Activated CD8-positive, alpha-beta memory T cell treated with anti-CD3 and anti-CD28 coated beads, Interleukin-2, amount 50 U/mL, for 48 hours (primary cell): Measurements from ENCODE around the gene SPTSSB.
A peak's percentile ranks its signal among the peaks of the same experiment; 100 is the strongest.

ENCODE experiments used
- DNase-seq: peaks from one replicate; pipeline ENCODE4 v3.0.0-alpha.2; 2020

Gene SPTSSB

DNA sequence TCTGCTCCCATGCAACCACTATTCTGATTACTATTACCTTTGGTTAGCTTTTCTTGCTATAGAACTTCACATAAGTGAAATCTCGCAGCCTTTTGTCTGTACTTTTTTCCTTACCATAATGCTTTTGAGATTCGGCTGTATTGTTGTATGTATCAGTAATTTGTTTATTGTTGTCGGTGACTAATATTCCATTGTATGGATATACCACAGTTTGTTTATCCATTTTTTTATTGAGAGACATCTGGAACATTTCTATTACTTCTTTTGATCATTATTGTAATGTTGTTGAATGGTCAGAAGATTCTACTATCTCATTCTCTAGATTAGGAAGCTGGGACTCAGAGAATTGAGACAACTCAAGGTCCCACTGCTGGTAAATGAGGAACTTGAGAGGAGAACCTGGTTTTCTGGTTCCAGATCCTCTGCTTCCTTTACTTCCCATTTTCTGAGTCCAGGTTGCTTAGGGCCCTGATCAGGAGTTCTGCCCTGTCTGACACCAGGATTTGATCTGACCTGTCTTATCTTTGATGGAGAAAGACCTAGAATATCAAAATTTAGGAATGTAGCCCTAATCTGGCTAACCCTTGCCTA is 18.2 kb upstream of the SPTSSB start:
- no peak for DNase-seq

DNA sequence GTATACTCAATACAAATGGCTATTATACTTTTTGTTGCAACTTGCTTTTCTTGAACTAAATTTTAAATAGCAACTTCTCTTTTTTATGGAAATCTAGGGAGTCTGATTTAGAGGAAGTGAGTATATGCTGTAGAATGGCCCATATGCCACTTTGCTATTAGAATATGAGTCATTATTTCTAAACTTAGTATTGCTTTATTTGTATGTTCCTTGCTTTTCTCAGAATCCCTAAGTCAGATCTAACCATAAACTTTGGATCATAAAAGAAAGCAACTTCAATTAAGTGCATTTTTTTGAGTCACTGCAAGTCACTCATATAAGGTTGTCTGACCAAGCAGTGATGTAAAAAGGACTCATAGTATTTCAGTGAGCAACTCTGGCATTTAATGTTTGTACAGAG is 17.5 kb upstream of the SPTSSB start:
- no peak for DNase-seq

DNA sequence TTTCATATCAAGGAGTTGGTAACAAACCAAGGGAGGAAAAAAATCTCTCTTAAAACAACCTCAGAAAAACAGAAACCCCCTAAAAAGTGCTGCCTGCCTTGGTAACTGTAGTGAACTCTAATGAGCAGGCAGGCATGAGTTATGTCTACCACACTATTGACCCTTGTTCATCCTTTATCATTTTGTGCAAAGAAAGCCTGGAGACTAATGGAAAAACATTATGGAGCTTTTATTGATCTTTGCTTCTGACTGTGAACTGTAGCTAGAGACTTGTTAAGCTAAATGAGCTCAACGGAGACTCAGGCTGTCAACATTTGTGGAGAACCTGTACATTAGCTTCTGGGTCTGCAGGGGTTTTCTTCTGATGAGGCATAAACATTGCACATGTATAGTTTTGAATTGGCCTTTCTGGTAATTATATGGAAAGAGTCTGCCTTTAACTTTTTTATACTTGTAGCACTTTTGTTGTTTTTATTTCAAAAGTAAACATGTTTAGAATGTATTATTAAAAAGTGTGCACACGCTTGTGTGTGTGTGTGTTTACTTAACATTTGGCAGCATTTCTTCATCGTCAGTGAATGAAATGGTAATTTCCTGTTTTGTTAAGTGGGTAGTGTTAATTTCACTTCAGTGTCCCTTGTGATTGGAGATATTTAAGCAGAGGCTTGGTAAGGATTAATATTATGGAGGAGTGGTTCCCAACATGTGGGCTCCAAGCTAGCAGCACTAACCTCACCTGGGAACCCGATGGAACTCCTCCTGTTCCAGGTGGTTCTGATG is 15.9 kb upstream of the SPTSSB start:
- DNase-seq = no peak

DNA sequence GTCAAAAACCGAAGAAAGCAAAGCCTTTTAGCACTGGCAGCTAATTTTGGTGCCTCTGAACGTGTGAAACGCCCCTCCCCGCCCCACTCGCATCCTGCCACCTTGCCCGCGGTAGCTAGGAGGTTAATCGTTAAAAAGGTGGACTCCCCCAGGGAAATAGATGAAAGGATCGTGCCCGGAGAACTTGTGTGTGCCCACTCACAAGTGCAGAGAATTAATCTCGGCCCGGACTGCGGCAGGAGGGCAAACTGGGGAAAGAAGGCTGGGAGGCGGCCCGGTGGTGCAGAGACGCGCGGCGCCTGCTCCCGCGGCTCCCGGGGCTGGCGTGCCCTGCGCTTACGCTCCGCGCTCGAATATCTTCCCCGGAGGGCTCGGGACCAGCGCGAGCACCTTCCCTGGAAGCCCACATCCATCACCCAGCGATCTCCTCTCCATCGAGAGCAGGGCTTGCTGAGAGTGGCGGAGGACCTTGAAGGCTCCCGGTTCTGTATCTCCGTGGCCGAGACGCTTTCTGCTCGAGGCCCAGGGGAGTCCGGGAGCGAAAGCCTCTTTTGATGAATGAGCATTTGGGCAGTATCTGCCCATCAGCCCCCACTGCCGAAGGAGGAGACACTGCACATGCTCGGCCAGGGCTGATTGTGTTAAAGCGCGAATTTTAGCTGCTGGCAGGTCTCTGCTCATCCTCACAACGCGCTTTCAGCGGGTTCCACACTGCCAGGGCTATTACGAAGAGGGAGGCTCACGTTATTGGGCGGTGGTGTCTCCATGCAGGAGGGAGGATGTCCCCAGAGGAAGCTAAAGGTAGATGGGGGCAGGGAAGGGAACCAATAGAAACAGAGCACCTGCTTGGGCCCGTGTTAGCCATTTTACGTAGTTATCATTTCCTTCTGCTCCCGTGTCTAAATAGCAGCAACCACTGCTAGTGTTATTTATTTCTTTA is 1.3 kb upstream of the SPTSSB start:
- DNase-seq = peak; percentile 61

DNA sequence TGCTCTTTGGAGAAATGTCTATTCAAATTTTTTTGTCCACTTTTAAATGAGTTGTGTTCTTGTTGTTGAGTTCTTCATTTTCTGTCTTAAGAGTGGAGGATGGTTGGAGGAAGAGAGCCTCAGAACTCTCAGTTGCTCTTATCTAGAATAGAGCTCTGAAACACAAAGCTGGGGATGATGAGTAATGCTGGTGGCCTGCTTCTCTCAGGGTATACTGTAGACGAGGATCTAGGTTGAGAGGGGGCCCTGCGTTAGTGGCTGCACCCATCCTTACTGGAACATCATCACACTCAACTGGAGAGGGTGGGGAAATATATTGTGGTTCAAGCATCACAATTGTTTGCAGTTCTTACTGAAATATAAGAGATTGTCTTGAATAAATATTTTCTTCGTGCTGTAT is 1.8 kb downstream of the SPTSSB start:
- DNase-seq = no peak

DNA sequence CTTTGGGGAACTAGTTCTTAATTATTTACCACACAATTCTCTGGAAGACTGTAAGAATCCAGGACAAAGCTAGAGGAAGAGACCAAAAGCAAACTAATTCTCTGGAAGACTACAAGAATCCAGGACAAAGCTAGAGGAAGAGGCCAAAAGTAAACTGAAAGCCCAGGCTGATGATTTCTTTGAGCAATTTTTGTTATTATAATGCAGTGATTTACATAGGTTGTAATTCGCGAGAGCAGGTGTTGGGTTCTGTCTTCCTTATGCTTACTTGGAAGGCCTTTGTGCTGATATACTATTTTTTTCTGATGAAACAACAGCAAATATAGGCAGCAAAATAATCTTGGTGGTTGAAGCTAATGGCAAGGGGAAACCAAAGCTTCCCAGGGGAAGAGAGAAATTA is 5.2 kb downstream of the SPTSSB start:
- DNase-seq = no peak

DNA sequence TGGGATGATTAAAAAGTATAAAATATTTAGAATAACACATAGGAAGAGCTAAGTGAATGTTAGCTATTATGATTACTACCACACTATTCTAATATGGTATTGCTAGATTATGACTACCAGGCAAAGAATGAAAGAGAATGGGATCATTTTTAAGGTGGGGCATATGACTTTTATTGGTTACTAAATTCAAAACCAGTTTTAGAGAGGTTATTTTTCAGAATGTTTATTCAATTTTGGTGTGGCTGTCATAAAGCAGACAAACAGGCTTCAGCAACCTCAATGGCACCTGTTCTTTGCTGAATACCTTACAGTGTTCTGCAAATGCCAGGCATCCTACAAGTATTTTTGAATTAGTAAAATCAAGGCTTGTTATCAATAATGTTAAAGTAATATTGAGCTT is 12.8 kb downstream of the SPTSSB start:
- no peak for DNase-seq

DNA sequence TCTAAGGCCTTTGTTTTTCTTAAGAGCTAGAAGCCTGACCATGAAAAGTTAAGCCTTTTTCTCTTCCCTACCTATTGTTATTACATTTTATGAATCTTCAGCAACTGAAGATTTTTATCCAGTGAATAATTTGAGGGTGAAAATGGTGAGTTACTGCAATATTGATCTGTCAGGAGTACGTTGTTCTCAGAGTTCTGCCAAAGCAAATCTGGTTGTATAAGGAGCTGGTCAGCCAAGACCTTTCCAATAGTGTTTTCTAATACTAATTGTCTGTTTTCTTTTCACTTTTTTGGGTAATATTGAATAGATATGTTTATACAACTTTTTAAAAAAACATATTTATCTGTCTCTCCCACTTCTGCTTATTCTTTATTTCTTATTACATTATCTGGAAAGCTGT is 15.0 kb downstream of the SPTSSB start:
- no peak for DNase-seq

DNA sequence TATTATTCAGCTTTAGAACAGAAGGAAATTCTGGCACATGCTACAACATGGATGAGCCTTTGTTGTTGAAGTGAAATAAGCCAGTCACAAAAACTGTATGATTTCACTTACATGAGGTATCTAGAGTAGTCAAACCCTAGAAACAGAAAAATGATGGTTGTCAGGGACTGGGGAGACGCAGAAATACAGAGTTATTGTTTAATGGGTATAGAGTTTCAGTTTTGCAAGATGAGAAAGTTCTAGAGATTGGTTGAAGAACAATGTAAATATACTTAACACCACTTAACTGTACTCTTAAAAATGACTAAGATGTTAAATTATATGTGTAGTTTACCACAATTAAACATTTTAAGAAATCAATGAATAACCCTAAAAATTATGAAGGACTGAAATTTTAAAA is 15.8 kb downstream of the SPTSSB start:
- DNase-seq = no peak

DNA sequence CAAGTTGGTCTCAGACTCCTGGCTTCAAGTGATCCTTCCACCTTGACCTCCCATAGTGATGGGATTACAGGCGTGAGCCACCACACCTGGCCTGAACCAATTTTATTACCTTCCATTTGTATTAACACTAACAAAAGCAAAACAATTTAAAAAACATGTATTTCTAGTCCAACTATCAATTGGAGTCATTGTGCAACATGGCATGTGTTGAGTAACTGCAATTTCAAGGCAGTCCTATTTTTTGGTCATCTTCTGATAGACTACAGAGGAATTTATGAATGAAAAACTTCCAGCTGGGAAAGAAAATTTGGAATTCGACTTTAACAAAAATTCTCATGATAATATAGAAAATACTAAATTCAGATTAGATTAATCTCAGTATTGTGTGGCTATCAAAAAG is 16.8 kb downstream of the SPTSSB start:
- DNase-seq = no peak

DNA sequence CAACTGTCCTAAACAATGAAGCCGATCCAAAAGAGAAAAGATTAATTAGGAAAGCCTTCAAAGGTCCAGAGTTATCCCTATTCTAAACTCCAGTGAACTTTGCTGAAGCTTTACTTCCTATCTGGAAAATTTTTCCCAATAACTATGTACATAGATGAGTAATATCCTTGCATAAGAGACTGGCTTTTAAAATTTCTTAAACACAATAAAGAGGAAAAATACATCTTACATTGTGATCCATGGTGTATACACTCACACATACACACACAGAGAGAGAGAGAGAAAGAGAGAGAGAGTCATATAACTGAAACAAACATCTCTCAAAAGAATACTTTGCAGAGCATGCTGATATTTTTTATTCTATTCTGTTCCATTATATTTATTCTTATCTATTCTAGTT is 20.0 kb downstream of the SPTSSB start:
- no peak for DNase-seq

DNA sequence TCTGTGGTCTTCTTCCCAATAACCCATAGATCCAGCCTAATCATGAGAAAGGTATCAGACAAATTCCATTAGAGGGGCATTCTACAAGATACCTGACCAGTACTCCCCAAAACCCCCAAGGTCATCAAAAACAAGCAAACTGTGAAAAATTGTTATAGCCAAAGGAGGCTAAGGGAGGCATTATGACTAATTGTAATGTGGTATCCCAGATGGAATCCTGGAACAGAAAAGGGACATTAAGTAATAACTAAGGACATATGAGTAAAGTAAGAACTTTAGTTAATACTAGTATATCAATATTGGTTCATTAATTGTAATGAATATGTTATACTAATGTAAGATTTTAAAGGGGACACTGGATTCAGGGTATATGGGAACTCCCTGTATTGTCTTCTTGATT is 20.4 kb downstream of the SPTSSB start:
- DNase-seq = no peak

DNA sequence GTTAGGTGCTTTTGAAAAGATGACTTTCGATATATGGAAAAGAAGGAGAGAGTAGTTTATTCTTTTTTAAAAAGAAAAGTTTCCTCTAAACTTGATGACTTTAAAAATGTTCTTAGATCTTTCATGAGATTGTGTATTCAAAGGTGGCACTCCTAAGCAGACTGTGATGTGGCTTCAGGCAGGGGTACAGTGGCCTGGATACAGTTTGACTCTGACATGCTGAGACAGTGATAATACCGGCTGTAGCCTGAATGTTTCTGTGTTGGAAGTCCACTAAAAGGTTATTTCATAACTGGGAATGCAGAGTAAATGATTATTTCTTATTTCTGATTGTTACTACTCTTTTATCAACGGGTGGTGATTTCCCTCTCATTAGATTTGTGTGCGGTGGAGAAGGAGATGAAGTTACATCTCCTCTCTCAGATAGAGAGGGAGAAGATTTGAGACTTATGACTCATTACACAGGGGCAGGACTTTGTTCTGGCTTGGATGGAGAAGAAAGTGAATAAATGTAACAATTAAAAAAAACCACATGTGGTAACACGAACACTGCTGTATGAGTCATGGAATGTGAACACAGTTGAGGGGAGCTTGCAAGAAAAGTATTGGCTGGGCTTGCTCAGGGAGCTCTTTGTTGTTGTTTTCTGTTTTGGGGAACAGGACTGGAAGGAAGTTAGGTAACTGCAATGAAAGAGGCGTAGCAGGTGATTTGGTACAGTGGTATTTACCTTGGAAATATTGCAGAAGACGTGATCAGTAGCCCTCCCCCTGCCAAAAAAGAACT is 21.6 kb downstream of the SPTSSB start:
- DNase-seq = no peak

DNA sequence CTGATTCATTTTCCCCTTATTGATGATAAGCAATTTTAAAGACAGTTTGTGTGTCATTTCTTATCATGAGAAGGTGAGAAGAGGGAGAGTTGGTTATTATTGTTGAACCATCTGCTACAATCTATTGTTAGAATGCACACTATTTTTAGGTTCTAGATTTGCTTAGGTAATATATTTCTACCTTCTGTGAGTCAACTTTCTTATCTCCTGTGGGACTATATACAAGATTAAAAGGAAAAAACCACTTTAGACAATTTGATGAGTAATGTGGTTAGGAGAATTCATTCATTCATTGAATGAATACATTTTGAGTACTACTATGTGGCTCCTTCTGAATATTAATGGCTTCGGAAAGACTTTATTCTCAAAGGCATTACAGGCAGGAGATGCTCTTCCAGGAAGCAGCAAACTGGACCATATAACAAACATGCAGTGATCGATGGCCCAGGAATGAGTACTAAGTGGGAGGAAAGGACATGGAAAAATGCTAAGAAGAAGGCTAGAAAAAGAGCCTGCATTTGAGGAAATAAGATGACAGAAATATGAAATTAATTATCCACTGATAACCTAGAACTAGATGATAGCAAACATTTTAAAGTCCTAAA is 22.4 kb downstream of the SPTSSB start:
- DNase-seq = no peak

DNA sequence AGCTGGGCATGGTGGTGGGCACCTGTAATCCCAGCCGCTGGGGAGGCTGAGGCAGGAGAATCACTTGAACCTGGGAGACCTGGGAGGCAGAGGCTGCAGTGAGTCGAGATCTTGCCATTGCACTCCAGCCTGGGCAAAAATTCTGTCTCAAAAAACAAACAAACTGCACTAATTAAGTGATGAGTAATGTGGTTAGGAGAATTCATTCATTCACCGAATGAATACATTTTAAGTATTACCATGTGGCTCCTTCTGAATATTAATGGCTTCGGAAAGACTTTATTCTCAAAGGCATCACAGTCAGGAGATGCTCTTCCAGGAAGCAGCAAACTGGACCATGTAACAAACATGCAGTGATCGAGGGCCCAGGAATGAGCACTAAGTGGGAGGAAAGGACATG is 23.6 kb downstream of the SPTSSB start:
- no peak for DNase-seq

DNA sequence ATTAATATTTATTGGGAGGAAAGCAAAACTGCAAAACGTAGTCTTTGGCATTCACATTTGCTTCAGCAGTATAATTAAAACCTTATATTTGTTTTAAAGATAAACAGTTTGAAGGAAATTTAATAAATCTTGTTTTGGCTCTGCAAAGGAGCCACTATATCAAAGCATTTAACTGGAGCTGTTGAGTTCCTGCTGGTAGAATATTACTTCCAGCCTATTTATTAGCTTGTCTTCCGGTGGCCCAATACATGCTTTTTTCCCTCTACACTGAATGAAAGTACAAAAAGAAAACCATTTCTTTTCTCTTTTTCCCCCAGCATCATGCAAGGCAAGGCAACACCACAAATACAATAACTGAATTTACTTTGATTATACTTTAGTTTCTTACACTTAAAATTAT is 26.3 kb downstream of the SPTSSB start:
- no peak for DNase-seq

DNA sequence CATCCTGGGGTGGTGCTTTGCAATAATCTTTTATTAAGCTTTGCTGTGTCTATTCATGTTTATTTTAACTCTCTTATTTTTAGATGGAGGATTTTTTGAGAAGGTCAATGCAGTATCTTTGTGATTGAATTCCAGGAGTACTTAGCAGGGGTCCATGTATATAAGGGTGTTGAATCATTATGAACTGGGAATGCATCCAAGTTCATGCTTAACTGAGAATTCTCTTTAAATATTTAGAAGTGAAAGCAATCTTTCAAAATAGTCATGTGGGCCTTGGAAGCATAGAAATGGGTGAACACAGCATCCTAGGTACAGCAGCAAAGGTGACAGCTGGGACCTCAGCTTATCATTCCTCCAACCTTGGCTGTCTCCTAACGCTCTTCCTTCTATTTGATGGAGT is 27.3 kb downstream of the SPTSSB start:
- no peak for DNase-seq

DNA sequence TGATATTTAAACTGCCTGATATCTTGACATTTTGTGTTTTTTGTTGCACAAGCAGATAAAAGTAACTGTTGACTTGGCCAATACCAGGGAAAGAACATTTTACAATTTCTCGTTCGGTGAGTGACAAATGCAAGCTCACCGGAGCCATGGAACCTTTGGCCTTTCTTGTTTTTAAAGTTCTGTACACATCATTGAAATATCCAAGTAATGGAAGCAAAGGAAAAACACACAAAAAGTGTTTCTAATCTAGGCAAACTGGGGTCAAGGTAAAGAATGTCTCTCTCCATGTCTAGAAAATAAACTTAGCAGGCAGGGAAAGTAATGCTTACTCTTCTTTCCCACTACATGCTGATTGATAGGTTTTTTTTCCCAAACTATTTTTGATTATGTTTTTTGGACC is 27.8 kb downstream of the SPTSSB start:
- no peak for DNase-seq

DNA sequence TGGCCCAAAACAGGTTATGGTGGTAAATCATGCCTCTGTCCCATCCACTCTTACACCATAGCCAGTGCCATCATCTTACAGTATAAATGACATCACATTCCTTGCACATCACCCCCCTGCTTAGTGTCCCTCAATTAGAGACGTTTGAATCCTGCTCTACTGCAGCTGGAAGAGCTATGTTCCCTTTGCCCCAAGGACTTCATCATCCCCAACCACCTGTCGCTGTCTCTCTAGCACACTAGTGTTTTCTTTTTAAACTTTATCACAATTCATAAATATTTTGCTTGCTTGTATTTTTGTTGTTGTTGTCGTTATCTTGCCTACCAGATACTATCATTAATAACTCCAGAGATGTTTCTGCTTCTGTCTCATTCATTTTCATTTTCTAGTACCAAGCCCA is 28.7 kb downstream of the SPTSSB start:
- no peak for DNase-seq

DNA sequence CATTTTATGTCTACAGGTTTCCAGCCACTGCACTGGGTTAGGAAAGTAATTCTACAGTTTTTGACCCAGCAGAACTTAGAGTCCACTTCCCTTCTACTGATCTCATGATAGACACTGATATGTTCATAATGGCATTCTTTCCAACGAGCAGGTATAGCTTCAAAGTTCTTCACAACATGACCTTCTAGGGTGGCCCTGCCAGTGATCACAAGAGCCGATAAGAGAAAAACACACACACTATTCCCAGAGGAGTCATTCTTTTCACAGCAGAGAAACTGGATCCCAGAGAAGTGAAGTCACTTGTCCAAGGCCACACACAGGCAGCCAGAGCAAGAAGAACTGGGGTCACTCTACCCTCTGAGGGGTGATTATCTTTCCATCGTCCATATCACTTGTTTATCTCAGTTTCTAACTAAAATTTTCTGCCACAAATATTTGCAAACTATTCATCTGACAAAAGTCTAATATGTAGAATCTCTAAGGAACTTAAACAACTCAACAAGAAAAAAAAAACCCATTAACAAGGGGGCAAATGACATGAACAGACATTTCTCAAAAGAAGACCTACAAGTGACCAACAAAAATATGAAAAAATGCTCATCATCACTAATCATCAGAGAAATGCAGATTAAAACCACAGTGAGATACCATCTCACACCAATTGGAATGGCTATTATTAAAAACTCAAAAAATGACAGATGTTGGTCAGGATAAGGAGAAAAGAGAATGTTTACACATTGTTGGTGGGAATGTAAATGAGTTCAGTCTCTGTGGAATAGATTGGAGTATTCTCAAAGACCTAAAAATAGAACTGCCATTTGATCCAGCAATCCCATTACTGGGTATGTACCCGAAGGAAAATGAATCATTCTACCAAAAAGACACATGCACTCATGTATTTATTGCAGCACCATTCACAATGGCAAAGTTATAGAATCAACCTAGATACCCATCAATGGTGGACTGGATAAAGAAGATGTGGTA is 31.5 kb downstream of the SPTSSB start:
- DNase-seq = no peak

DNA sequence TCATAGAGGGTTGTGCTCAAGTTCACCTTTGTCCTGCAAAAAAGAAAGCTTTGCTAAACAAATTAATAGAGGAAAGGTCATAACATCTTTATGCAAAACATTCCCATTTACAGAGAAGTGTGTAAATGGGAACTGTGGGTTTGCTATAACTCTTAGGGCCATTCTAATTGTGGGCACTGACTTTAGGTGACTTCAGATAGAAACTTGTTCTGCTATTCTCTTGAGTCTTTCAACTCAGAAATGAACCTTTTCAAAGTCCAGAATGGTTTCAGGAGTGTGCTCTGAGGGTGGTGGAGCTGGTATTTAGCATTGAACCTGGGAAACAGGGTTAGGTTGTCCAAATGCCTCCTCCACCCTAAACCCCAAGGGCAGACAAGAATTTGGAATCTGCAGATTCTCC is 34.0 kb downstream of the SPTSSB start:
- DNase-seq = no peak
